Vagina (tissue), 2 donors: ENCODE data around the gene MAG.

Experiments
- POLR2AphosphoS5 ChIP-seq, 2 donors: sonication (generic); formaldehyde crosslinking; IDR thresholded peaks; one replicate each; pipeline ENCODE4 v1.9.0; 2017; ENCODE audit warnings: antibody characterized with exemption in 2 of 2, mild to moderate bottlenecking in 2 of 2, low read depth in 1 of 2; ENCODE audit not compliant: insufficient read depth in 1 of 2
- TF ChIP-seq, protein P1 (sequence below), 3 experiments: fragments of 450-650 bp in 2 of 3; fragments of 200-600 bp in 1 of 3; sonication (generic) in 1 of 3; IDR thresholded peaks; one replicate each; pipeline ENCODE4 v1.5.1; 2017 to 2019; ENCODE audit warnings: antibody characterized with exemption in 3 of 3, mild to moderate bottlenecking in 2 of 3, moderate library complexity in 2 of 3

DNA sequence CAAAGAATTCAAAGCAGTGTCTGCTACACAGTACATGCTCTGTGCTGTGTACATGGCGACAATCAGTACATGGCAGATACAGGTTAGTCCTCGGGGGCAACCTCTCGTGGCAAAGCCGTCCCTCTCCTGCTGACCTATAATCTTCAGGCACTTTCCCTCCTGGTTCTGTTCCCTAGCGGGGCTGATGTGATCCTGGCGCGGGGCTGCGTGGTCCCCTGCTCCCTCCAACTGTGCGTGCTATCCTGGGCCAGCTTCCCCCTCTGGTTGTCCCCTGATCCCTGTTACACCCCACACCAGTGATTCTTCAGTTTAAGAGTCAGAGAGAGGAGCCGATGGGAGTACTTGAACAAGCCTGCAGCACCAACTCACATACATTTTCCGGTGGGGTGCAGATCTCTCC, 12.1 kb downstream of the MAG start:
- TF ChIP-seq, protein P1, sequence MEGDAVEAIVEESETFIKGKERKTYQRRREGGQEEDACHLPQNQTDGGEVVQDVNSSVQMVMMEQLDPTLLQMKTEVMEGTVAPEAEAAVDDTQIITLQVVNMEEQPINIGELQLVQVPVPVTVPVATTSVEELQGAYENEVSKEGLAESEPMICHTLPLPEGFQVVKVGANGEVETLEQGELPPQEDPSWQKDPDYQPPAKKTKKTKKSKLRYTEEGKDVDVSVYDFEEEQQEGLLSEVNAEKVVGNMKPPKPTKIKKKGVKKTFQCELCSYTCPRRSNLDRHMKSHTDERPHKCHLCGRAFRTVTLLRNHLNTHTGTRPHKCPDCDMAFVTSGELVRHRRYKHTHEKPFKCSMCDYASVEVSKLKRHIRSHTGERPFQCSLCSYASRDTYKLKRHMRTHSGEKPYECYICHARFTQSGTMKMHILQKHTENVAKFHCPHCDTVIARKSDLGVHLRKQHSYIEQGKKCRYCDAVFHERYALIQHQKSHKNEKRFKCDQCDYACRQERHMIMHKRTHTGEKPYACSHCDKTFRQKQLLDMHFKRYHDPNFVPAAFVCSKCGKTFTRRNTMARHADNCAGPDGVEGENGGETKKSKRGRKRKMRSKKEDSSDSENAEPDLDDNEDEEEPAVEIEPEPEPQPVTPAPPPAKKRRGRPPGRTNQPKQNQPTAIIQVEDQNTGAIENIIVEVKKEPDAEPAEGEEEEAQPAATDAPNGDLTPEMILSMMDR (IDR thresholded peaks at IDR 0.05): no peak
- TF ChIP-seq POLR2AphosphoS5 (IDR thresholded peaks at IDR 0.05; ENCODE audit: insufficient read depth in 1 of 2, low read depth in 1 of 2): no peak
